Activated CD8-positive, alpha-beta memory T cell treated with anti-CD3 and anti-CD28 coated beads for 24 hours (primary cell): ENCODE data around the gene TEX52.
"Not testable (repeated sequence)": the region's sequence is repeated elsewhere in the genome, so short reads cannot be mapped to it uniquely, and the experiment has no call there.

ENCODE experiments used
- DNase-seq: peaks from one replicate; pipeline ENCODE4 v3.0.0-alpha.2; 2020

The TEX52 gene

GRCh38 chr12:2857021-2857431 is at the start of gene TEX52:
TEX52 (minus strand) TSS chr12:2857039; CDS start chr12:2857026, 13 bp downstream.
- DNase-seq, result no peak

- DNase-seq, result no peak
Measured at GRCh38 chr12:2904260-2904659, 47.4 kb upstream of the TEX52 start.

DNA sequence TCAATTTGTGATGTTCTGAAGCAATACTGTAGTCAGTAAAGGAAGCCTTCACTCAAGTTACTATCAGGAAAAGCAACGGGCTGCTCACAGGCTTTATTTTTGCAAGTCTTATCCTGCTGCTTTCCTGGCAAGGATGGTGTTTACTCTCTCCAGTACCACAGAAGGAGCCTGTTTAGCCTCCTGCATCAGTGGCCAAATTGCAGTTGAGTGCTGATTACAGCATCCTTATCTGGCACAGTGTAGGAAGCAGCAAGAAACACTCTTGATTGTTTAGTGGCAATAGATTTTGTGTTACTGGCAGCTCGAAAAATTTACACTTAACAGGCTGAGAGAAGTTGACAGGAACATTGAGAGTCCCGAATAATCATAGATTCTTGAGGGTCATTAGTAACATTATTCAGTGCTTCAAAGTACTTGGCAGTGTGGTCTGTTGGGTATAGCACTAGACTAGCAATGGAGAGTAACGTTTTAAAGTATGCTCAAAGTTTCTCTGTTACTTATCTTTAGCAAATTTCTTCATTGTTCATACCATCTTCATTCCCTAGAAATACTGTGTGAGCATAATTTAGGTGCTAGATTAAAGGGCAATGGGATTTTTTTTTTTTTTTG is 45.5 kb upstream of the TEX52 start:
- DNase-seq, result no peak

- DNase-seq, result no peak
Measured at GRCh38 chr12:2900642-2901041, 43.8 kb upstream of the TEX52 start.

GRCh38 chr12:2897418-2897817 is 40.6 kb upstream of the TEX52 start:
- no peak for DNase-seq

DNA sequence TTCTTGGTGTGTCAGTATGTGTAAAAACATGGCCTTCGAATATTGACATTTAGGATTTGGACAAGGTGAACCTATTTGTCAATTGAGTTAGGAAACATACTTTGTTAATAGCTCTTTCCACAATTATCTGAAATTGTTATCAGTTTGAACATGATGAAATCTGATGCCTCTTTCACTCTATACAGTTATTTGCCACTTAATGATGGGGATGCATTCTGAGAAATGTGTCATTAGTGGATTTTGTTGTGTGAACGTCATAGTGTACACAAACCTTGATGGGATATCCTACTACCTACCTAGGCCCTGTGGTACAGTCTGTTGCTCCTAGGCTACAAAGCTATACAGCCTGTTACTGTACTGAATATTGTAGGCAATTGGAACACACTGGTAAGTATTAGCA is 38.7 kb upstream of the TEX52 start:
- DNase-seq, result no peak

GRCh38 chr12:2895051-2895451 is 38.2 kb upstream of the TEX52 start:
- DNase-seq, result no peak

GRCh38 chr12:2893007-2893406 is 36.2 kb upstream of the TEX52 start:
- DNase-seq, result no peak

- no peak for DNase-seq
Measured at GRCh38 chr12:2892246-2892645, 35.4 kb upstream of the TEX52 start.

GRCh38 chr12:2891240-2892053 is 34.6 kb upstream of the TEX52 start:
- no peak for DNase-seq

- peak; percentile 98 for DNase-seq
Measured at GRCh38 chr12:2890388-2891239, 33.8 kb upstream of the TEX52 start, which contains the start of gene TULP3. TULP3 (plus strand) TSS chr12:2890891; CDS start chr12:2890948, 57 bp downstream.

GRCh38 chr12:2890001-2890387 is 33.2 kb upstream of the TEX52 start:
- no peak for DNase-seq

- DNase-seq, result no peak
Measured at GRCh38 chr12:2886768-2887450, 30.1 kb upstream of the TEX52 start.

DNA sequence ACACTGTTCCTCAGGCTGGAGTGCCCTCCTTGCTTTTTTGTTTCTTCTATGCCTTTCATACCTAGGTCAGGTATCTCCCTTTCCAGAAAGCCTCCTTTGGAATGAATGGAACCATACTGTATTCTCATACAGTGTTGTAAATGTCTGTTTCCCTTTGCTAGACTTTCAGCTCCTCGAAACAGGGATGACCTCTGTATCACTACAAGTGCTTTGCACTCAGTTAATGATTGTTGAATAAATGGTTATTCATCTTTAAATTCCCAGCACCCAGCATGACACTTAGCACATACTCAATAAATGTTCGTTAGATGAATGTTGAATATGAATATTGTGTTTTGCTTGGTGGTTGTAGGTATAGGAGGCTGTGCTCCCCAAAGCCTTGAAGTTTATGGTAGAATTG is 28.0 kb upstream of the TEX52 start:
- no peak for DNase-seq

GRCh38 chr12:2879853-2880252 is 23.0 kb upstream of the TEX52 start:
- no peak for DNase-seq

GRCh38 chr12:2877953-2878732 is 21.3 kb upstream of the TEX52 start:
- no peak for DNase-seq

DNA sequence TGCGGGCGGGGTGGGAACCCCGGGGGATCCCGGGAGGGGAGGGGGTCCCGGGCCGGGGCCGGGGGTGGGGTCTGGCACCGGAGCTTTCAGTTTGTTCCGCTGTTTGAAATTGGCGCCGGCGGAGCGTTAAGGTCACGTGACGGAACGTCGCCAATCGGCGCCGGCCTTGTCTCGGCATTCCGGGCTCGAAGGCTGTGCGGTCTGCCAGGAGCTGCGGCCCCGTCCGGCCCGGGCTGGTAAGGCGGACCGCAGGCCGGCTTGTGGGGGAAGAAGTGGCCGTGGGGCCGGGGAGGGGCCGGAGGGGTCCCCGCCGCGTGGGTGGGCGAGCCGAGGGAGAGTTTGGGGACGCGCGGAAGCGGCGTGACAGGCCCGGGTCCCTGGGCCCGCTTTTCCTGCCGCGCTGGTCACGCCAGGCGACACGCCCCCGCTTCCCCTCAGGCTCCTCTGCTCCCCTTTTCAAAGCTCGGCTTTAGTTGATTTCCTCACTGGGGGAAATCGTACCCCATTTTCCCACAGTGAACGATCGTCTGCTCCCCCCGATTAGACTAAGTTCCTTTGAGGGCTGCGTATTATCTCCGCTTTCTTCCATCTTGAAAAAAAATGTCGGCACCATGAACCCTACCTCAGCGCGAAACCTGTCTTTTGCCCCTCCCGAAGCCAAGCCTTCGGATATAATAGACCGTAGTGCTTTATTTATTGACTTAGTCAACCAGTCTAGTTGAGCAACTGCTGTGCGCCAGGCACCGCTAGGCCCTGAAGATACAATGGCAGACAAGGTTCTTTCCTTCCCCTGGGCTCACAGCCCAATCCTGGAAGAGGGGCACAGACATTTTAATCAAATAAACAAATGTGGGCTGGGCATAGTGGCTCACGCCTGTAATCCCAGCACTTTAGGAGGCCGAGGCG is 20.5 kb upstream of the TEX52 start, which contains the start of the genes FOXM1 and RHNO1:
TSS of gene FOXM1 (minus strand) at position 128 of the 906 bp plus-strand sequence. CDS start 2,696 bp downstream, outside the sequence.
TSS of gene RHNO1 (plus strand) at position 177 of the 906 bp plus-strand sequence. CDS start 8,144 bp downstream, outside the sequence.
- DNase-seq, result peak; percentile 94

DNA sequence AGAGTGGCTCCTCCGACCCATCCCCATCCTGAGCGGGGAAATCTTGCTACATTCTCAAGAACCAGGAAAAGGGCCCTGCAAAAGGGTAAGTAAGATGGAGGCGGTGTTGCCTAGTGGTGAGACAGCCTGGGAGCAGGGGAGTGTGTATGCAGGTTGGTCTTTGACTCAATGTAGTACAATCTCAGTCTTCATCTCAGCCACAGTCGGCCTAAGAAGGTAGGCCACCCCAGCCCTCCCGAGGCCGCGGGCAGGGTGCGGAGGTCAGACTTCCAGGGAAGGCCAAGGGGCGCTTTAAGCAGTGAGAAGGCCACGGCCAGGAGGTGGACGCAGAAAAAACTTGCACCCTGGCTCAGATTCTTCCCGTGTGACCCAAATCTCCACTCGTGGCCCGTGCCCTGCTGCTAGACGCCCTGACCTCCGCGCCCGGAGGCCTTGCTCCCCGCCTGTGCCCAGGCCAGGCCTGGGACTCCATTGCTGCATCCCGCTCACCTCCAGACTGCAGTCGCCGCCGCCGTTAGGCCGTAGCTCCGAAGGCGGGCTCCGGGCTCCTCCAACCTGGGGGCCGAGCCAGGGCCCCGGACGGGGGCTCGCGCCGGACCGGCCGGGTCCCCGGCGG is 19.7 kb upstream of the TEX52 start:
- DNase-seq, result no peak

GRCh38 chr12:2868986-2869632 is 12.3 kb upstream of the TEX52 start:
- DNase-seq, result not testable (repeated sequence)

GRCh38 chr12:2864198-2864597 is 7.4 kb upstream of the TEX52 start:
- DNase-seq, result no peak
